ENCODE data around the gene CLBA1. TPM values are rescaled to one million over a fixed set of nuclear protein-coding genes. Genes with fewer than 3 reads are reported as not detected.
A peak's percentile ranks its signal among the peaks of the same experiment; 100 is the strongest.

Gene CLBA1
- total RNA-seq, 1 donor from 2014 or later: 4.4 TPM

GRCh38 chr14:104968541-104969401 is 16.8 kb upstream of the CLBA1 start:
- DNase-seq (ENCODE audit: low read depth in 2 of 2): no peak

- DNase-seq (ENCODE audit: low read depth in 2 of 2): no peak
Observed at GRCh38 chr14:104969741-104970230, 15.8 kb upstream of the CLBA1 start.

GRCh38 chr14:104970231-104971068 is 15.1 kb upstream of the CLBA1 start:
- DNase-seq (ENCODE audit: low read depth in 2 of 2): peak in 1 of 2 donors; percentile 90

GRCh38 chr14:104971447-104972240 is 13.9 kb upstream of the CLBA1 start:
- no peak for DNase-seq (ENCODE audit: low read depth in 2 of 2)

- peak in 1 of 2 donors; percentile 78 for DNase-seq (ENCODE audit: low read depth in 2 of 2)
Observed at GRCh38 chr14:104972301-104973134, 13.1 kb upstream of the CLBA1 start.

- DNase-seq (ENCODE audit: low read depth in 2 of 2): peak in 1 of 2 donors; percentile 90
Observed at GRCh38 chr14:104973135-104973384, 12.5 kb upstream of the CLBA1 start.

GRCh38 chr14:104973385-104974145 is 12.0 kb upstream of the CLBA1 start:
- DNase-seq (ENCODE audit: low read depth in 2 of 2): no peak

GRCh38 chr14:104974146-104974541 is 11.4 kb upstream of the CLBA1 start:
- no peak for DNase-seq (ENCODE audit: low read depth in 2 of 2)

GRCh38 chr14:104974665-104975390 is 10.8 kb upstream of the CLBA1 start:
- DNase-seq (ENCODE audit: low read depth in 2 of 2): no peak

- peak in 1 of 2 donors; percentile 21 for DNase-seq (ENCODE audit: low read depth in 2 of 2)
Observed at GRCh38 chr14:104975481-104976197, 9.9 kb upstream of the CLBA1 start.

- DNase-seq (ENCODE audit: low read depth in 2 of 2): peak; percentile 55 to 80
Observed at GRCh38 chr14:104976198-104977007, 9.2 kb upstream of the CLBA1 start.

GRCh38 chr14:104977008-104977680 is 8.4 kb upstream of the CLBA1 start:
- DNase-seq (ENCODE audit: low read depth in 2 of 2): no peak

GRCh38 chr14:104977681-104978653 is 7.6 kb upstream of the CLBA1 start, which contains the start of gene AHNAK2:
Gene AHNAK2 (minus strand): TSS chr14:104978374. CDS start chr14:104978237, 137 bp downstream.
- DNase-seq (ENCODE audit: low read depth in 2 of 2): peak; percentile 45 to 87

- no peak for DNase-seq (ENCODE audit: low read depth in 2 of 2)
Observed at GRCh38 chr14:104978746-104979691, 6.6 kb upstream of the CLBA1 start.

Measured in dermis microvascular lymphatic vessel endothelial cell (primary cell).